RWPE2 (cell line): ENCODE data around the gene ZHX3.

Experiments used
- ATAC-seq: fragments of 200-7000 bp; cut with Tn5 transposase; 3 replicates; pipeline ENCODE4 v1.9.1; 2021; ENCODE audit warnings: low read depth
- DNase-seq: peaks from one replicate; pipeline ENCODE4 v3.0.0-alpha.2; 2020; ENCODE audit warnings: low spot score
- H3K27ac ChIP-seq: fragments of 450-650 bp; 2 replicates; pipeline ENCODE4 v1.5.1; 2017; ENCODE audit warnings: mild to moderate bottlenecking; ENCODE audit not compliant: poor library complexity, severe bottlenecking
- H3K27me3 ChIP-seq: fragments of 250-450 bp; sonication (Bioruptor Pico); 2 replicates; pipeline ENCODE4 v1.5.1; 2021; ENCODE audit warnings: mild to moderate bottlenecking, moderate library complexity; ENCODE audit not compliant: insufficient read depth, poor library complexity, severe bottlenecking
- H3K36me3 ChIP-seq: fragments of 250-450 bp; sonication (Bioruptor Pico); 2 replicates; pipeline ENCODE4 v1.5.1; 2020; ENCODE audit warnings: low read depth, mild to moderate bottlenecking, moderate library complexity
- H3K4me1 ChIP-seq: fragments of 250-450 bp; sonication (Bioruptor Pico); 2 replicates; pipeline ENCODE4 v1.5.1; 2021; ENCODE audit warnings: mild to moderate bottlenecking, moderate library complexity; ENCODE audit not compliant: insufficient read depth, poor library complexity, severe bottlenecking
- H3K4me3 ChIP-seq: fragments of 250-450 bp; sonication (Bioruptor Pico); 2 replicates; pipeline ENCODE4 v1.5.1; 2021; ENCODE audit warnings: mild to moderate bottlenecking, moderate library complexity; ENCODE audit not compliant: severe bottlenecking
- H3K9me3 ChIP-seq: fragments of 250-450 bp; sonication (Bioruptor Pico); 2 replicates; pipeline ENCODE4 v1.5.1; 2021; ENCODE audit warnings: mild to moderate bottlenecking, moderate library complexity; ENCODE audit not compliant: severe bottlenecking
- CTCF ChIP-seq: fragments of 450-650 bp; IDR thresholded peaks from one replicate; pipeline ENCODE4 v1.5.1; 2017; ENCODE audit warnings: mild to moderate bottlenecking, moderate library complexity; ENCODE audit not compliant: poor library complexity, severe bottlenecking

The ZHX3 gene

GRCh38 chr20:41361757-41362747 lies 44.5 kb upstream of the ZHX3 start:
- TF ChIP-seq CTCF: no peak
- H3K27ac ChIP-seq: no peak overlapping the region
- peaks cover 10% of the 10 kb centered on the region for H3K36me3 ChIP-seq
- no peak overlapping the region for H3K4me3 ChIP-seq
- no peak for ATAC-seq
- no peaks in the 10 kb centered on the region for H3K9me3 ChIP-seq
- peak; percentile 87 for DNase-seq
- peaks cover 25% of the 10 kb centered on the region for H3K27me3 ChIP-seq
- no peaks in the 10 kb centered on the region for H3K4me1 ChIP-seq

GRCh38 chr20:41360831-41361756 lies 43.6 kb upstream of the ZHX3 start:
- Histone ChIP-seq H3K27ac (no peak overlapping the region), H3K27me3 (peaks cover 20% of the 10 kb centered on the region), H3K9me3 (no peaks in the 10 kb centered on the region), H3K36me3 (peaks cover 15% of the 10 kb centered on the region), H3K4me3 (no peak overlapping the region), H3K4me1 (no peaks in the 10 kb centered on the region)
- ATAC-seq (peak; percentile 3; the same call in 2 of the 3 replicates), DNase-seq (peak; percentile 83)
- no peak for TF ChIP-seq CTCF

GRCh38 chr20:41359541-41360011 lies 42.0 kb upstream of the ZHX3 start:
- Histone ChIP-seq H3K36me3 (peaks cover 27% of the 10 kb centered on the region), H3K4me3 (no peak overlapping the region), H3K27me3 (peaks cover 5% of the 10 kb centered on the region), H3K27ac (no peak overlapping the region), H3K9me3 (no peaks in the 10 kb centered on the region), H3K4me1 (no peaks in the 10 kb centered on the region)
- peak; percentile 81 for DNase-seq
- TF ChIP-seq CTCF: no peak
- no peak; the same call in 2 of the 3 replicates for ATAC-seq

GRCh38 chr20:41358717-41359116 lies 41.2 kb upstream of the ZHX3 start:
- no peak overlapping the region for H3K27ac ChIP-seq
- no peak for ATAC-seq
- no peak for TF ChIP-seq CTCF

More at GRCh38 chr20:41358717-41359116, 41.2 kb upstream of the ZHX3 start:
- no peaks in the 10 kb centered on the region for H3K27me3 ChIP-seq
- no peak for DNase-seq
- H3K4me1 ChIP-seq: no peaks in the 10 kb centered on the region
- no peak overlapping the region for H3K4me3 ChIP-seq
- peaks cover 27% of the 10 kb centered on the region for H3K36me3 ChIP-seq
- H3K9me3 ChIP-seq: no peaks in the 10 kb centered on the region
